H9 (cell line): Measurements from ENCODE around the gene NPFFR2. TPM values are rescaled to one million over a fixed set of nuclear protein-coding genes. Genes with fewer than 3 reads are reported as not detected.

Source experiments
- DNase-seq: peaks from one replicate; pipeline ENCODE4 v3.0.0-alpha.2; 2017
- H2AFZ ChIP-seq: one replicate; pipeline ENCODE4 v1.6.1; 2013; ENCODE audit warnings: mild to moderate bottlenecking, low read length, control low read depth, moderate library complexity
- H2AK5ac ChIP-seq: 2 replicates; pipeline ENCODE4 v1.6.1; 2013; ENCODE audit warnings: low read length, control low read depth, mixed read lengths; ENCODE audit not compliant: insufficient read length
- H2BK120ac ChIP-seq: one replicate; pipeline ENCODE4 v1.6.1; 2013; ENCODE audit warnings: low read depth, mild to moderate bottlenecking, low read length, control low read depth, inconsistent platforms; ENCODE audit not compliant: poor library complexity, severe bottlenecking
- H2BK12ac ChIP-seq: 2 replicates; pipeline ENCODE4 v1.6.1; 2013; ENCODE audit warnings: low read length, control low read depth, mixed read lengths, low read depth; ENCODE audit not compliant: insufficient read length
- H2BK15ac ChIP-seq: 2 replicates; pipeline ENCODE4 v1.6.1; 2013; ENCODE audit warnings: low read depth, low read length, control low read depth
- H2BK20ac ChIP-seq: one replicate; pipeline ENCODE4 v1.6.1; 2013; ENCODE audit warnings: low read depth, mild to moderate bottlenecking, low read length, control low read depth, inconsistent platforms; ENCODE audit not compliant: poor library complexity, severe bottlenecking
- H2BK5ac ChIP-seq: 2 replicates; pipeline ENCODE4 v1.6.1; 2013; ENCODE audit warnings: low read length, control low read depth, mixed read lengths; ENCODE audit not compliant: insufficient read length
- H3K14ac ChIP-seq: 2 replicates; pipeline ENCODE4 v1.6.1; 2013; ENCODE audit warnings: low read length, control low read depth; ENCODE audit not compliant: insufficient read depth
- H3K18ac ChIP-seq: 2 replicates; pipeline ENCODE4 v1.6.1; 2013; ENCODE audit warnings: low read depth, mild to moderate bottlenecking, mixed read lengths, low read length, control low read depth; ENCODE audit not compliant: insufficient read length
- H3K23ac ChIP-seq: 2 replicates; pipeline ENCODE4 v1.6.1; 2013; ENCODE audit warnings: low read length, control low read depth, mixed read lengths, low read depth; ENCODE audit not compliant: insufficient read length
- H3K23me2 ChIP-seq: 2 replicates; pipeline ENCODE4 v1.6.1; 2013; ENCODE audit warnings: low read depth, mild to moderate bottlenecking, mixed read lengths, low read length, control low read depth; ENCODE audit not compliant: insufficient read length, poor library complexity, severe bottlenecking
- H3K27ac ChIP-seq: 2 replicates; pipeline ENCODE4 v1.5.1; 2013; ENCODE audit warnings: low read length, control low read depth, mixed read lengths, low read depth; ENCODE audit not compliant: insufficient read length
- H3K27me3 ChIP-seq: 2 replicates; pipeline ENCODE4 v1.6.1; 2013; ENCODE audit warnings: low read length, control low read depth, inconsistent platforms; ENCODE audit not compliant: insufficient read depth
- H3K4ac ChIP-seq: 2 replicates; pipeline ENCODE4 v1.6.1; 2013; ENCODE audit warnings: low read depth, mild to moderate bottlenecking, control low read depth, inconsistent platforms, low read length, moderate library complexity
- H3K4me1 ChIP-seq: 2 replicates; pipeline ENCODE4 v1.6.1; 2013; ENCODE audit warnings: low read length, control low read depth, inconsistent platforms; ENCODE audit not compliant: insufficient read depth
- H3K4me2 ChIP-seq: 2 replicates; pipeline ENCODE4 v1.6.1; 2013; ENCODE audit warnings: low read length, control low read depth, mixed read lengths; ENCODE audit not compliant: insufficient read length, insufficient read depth
- H3K56ac ChIP-seq: 2 replicates; pipeline ENCODE4 v1.6.1; 2013; ENCODE audit warnings: low read depth, mild to moderate bottlenecking, mixed read lengths, low read length, control low read depth; ENCODE audit not compliant: insufficient read length
- H3K79me1 ChIP-seq: 2 replicates; pipeline ENCODE4 v1.6.1; 2013; ENCODE audit warnings: low read depth, mild to moderate bottlenecking, moderate library complexity, low read length, control low read depth, inconsistent platforms; ENCODE audit not compliant: insufficient read depth, poor library complexity, severe bottlenecking
- H3K79me2 ChIP-seq: 2 replicates; pipeline ENCODE4 v1.6.1; 2013; ENCODE audit warnings: low read length, control low read depth, inconsistent platforms; ENCODE audit not compliant: insufficient read depth
- H3K9ac ChIP-seq: 2 replicates; pipeline ENCODE4 v1.6.1; 2013; ENCODE audit warnings: low read length, control low read depth, mixed read lengths; ENCODE audit not compliant: insufficient read length; ENCODE audit errors: extremely low read depth
- H3K9me3 ChIP-seq: one replicate; pipeline ENCODE4 v1.6.1; 2013; ENCODE audit warnings: low read depth, low read length, inconsistent platforms; ENCODE audit not compliant: control insufficient read depth
- H3T11ph ChIP-seq: one replicate; pipeline ENCODE4 v1.6.1; 2013; ENCODE audit warnings: mild to moderate bottlenecking, low read length, control low read depth, inconsistent platforms
- H4K20me1 ChIP-seq: one replicate; pipeline ENCODE4 v1.6.1; 2013; ENCODE audit not compliant: control insufficient read depth, insufficient read length, insufficient read depth
- H4K5ac ChIP-seq: 2 replicates; pipeline ENCODE4 v1.6.1; 2013; ENCODE audit warnings: low read depth, mild to moderate bottlenecking, mixed read lengths, low read length, control low read depth; ENCODE audit not compliant: insufficient read length
- H4K8ac ChIP-seq: replicated peaks from 2 replicates; pipeline ENCODE4 v1.6.1; 2013; ENCODE audit warnings: low read length, control low read depth, mixed read lengths, low read depth; ENCODE audit not compliant: insufficient read length
- H4K91ac ChIP-seq: 2 replicates; pipeline ENCODE4 v1.6.1; 2013; ENCODE audit warnings: low read depth, mild to moderate bottlenecking, moderate library complexity, mixed read lengths, low read length, control low read depth; ENCODE audit not compliant: insufficient read length
- H3K27ac Mint-ChIP-seq, 3 experiments: 2 replicates in 2 of 3; 3 replicates in 1 of 3; pipeline ENCODE4 v1.8.0; 2020 to 2021; ENCODE audit warnings: mixed read lengths in 3 of 3, mild to moderate bottlenecking in 1 of 3, moderate library complexity in 1 of 3
- H3K27me3 Mint-ChIP-seq: 2 replicates; pipeline ENCODE4 v1.8.0; 2021; ENCODE audit warnings: low read depth, mild to moderate bottlenecking, moderate library complexity, mixed read lengths
- H3K36me3 Mint-ChIP-seq, 3 experiments: 2 replicates in 2 of 3; 3 replicates in 1 of 3; pipeline ENCODE4 v1.8.0; 2020 to 2021; ENCODE audit warnings: low read depth in 3 of 3, mixed read lengths in 3 of 3; ENCODE audit not compliant: insufficient read depth in 1 of 3
- H3K4me1 Mint-ChIP-seq, 2 experiments: 2 replicates each; pipeline ENCODE4 v1.8.0; 2020; ENCODE audit warnings: mixed read lengths in 2 of 2
- H3K4me3 Mint-ChIP-seq, 2 experiments: 2 replicates in 1 of 2; 3 replicates in 1 of 2; pipeline ENCODE4 v1.8.0; 2020 to 2021; ENCODE audit warnings: mild to moderate bottlenecking in 2 of 2, mixed read lengths in 2 of 2, moderate library complexity in 1 of 2
- H3K9me3 Mint-ChIP-seq, 2 experiments: 2 replicates in 1 of 2; 3 replicates in 1 of 2; pipeline ENCODE4 v1.8.0; 2020; ENCODE audit warnings: mild to moderate bottlenecking in 2 of 2, mixed read lengths in 2 of 2, moderate library complexity in 1 of 2
- CTCF ChIP-seq: fragments of 200-600 bp; sonication (generic); conservative IDR thresholded peaks from 3 replicates; pipeline ENCODE4 v1.8.0; 2021; ENCODE audit warnings: antibody characterized with exemption, mild to moderate bottlenecking
- WGBS: extraction: QIAGEN DNeasy Blood & Tissue Kit; methylation state at CpG from one replicate; pipeline ENCODE4 v1.1.7; 2013; ENCODE audit warnings: missing lambda C conversion rate, low lambda C conversion rate, mixed read lengths; ENCODE audit not compliant: insufficient read length; ENCODE audit errors: extremely low coverage; 5-methylcytosine and 5-hydroxymethylcytosine counted together
- total RNA-seq: library from RNA; stranded (reverse); gene quantifications from 2 replicates; pipeline ENCODE4 v1.2.1, GENCODE V29; 2021

The NPFFR2 gene
- total RNA-seq, 1 experiment from 2014 or later = 7.3 TPM

- no peak for DNase-seq
- H3K14ac ChIP-seq = no peak overlapping the region
- no peaks in the 10 kb centered on the region for H3K27me3 ChIP-seq
- H3K79me1 ChIP-seq = no peaks in the 10 kb centered on the region
- no peak overlapping the region for H2BK12ac ChIP-seq
- no peaks in the 10 kb centered on the region for H3K27me3 Mint-ChIP-seq
- H2BK20ac ChIP-seq = no peak overlapping the region
- no peaks in the 10 kb centered on the region for H3K4me1 ChIP-seq
- H4K91ac ChIP-seq = no peak overlapping the region
- peaks cover 4 to 8% of the 10 kb centered on the region in 2 experiments; a peak in 3 of 4 replicates for H3K4me1 Mint-ChIP-seq
- H4K8ac ChIP-seq = no peak overlapping the region
- no peak overlapping the region for H4K5ac ChIP-seq
- no peak overlapping the region for H3K27ac ChIP-seq
- peaks cover 0 to 6% (median 0%) of the 10 kb centered on the region in 3 experiments; a peak in 1 of 7 replicates for H3K36me3 Mint-ChIP-seq
- no CpG with 5 or more reads among the region's 1 CpG for WGBS
- no peak overlapping the region for H2BK5ac ChIP-seq
- no peaks in the 10 kb centered on the region for H3K23me2 ChIP-seq
- peaks cover 0 to 3% of the 10 kb centered on the region in 2 experiments; a peak in 2 of 5 replicates for H3K9me3 Mint-ChIP-seq
- no peak overlapping the region for H3T11ph ChIP-seq
- no peak overlapping the region for H3K27ac Mint-ChIP-seq
- H2BK15ac ChIP-seq = no peak overlapping the region
- no peaks in the 10 kb centered on the region for H3K9me3 ChIP-seq
- H3K18ac ChIP-seq = no peak overlapping the region
- H2BK120ac ChIP-seq = no peak overlapping the region
- H3K4ac ChIP-seq = no peak overlapping the region
- H2AFZ ChIP-seq = no peak overlapping the region
- no peaks in the 10 kb centered on the region for H4K20me1 ChIP-seq
- H3K23ac ChIP-seq = no peak overlapping the region
- H3K9ac ChIP-seq = no peak overlapping the region
- no peak overlapping the region for H3K56ac ChIP-seq
- H3K4me3 Mint-ChIP-seq = no peak overlapping the region
- no peak for TF ChIP-seq CTCF
- H2AK5ac ChIP-seq = no peak overlapping the region
- H3K4me2 ChIP-seq = no peak overlapping the region
- no peaks in the 10 kb centered on the region for H3K79me2 ChIP-seq
These were observed 154.9 kb downstream of the NPFFR2 start for GRCh38 chr4:72186714-72187113.
